Stimulated activated CD4-positive, alpha-beta T cell treated with anti-CD3 and anti-CD28 coated beads, TNF-alpha, amount 100 ng/mL, for 1 hour (primary cell): ENCODE measurements around the gene FBLN1.
"Not testable (repeated sequence)": the region's sequence is repeated elsewhere in the genome, so short reads cannot be mapped to it uniquely, and the experiment has no call there.

Experiments
- DNase-seq, 3 donors: peaks; one replicate each; pipeline ENCODE4 v3.0.0-alpha.2; 2020; ENCODE audit warnings: low read depth in 3 of 3, low spot score in 1 of 3

FBLN1 gene

GRCh38 chr22:45603619-45604018, 100.9 kb downstream of the FBLN1 start:
- no peak for DNase-seq

- not testable (repeated sequence) for DNase-seq
Measured at GRCh38 chr22:45608045-45608444, 105.4 kb downstream of the FBLN1 start.

- peak in 1 of 3 donors; percentile 0 for DNase-seq
Measured at GRCh38 chr22:45608763-45609180, 106.1 kb downstream of the FBLN1 start.

GRCh38 chr22:45612451-45612901, 109.8 kb downstream of the FBLN1 start:
- DNase-seq: no peak

- DNase-seq: no peak
Measured at GRCh38 chr22:45612940-45613339, 110.3 kb downstream of the FBLN1 start.

DNA sequence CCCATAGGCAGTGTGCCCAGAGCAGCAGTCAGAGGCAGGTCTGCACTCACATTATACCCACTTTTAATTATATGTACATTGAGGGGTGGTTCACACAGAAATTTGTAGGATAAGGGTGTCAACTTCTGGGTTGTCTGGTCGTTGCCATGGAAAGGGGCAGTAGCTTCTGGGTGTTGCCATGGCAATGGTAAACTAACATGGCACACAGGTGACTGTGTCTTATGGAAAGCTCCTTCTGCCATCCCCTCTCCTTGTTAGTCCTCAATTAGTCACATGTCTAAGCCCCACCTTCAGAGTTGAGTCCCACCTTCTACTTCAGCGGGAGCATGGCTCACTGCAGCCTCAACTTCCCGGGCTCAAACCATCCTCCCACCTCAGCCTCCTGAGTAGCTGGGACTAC, 112.7 kb downstream of the FBLN1 start:
- DNase-seq: no peak

- no peak for DNase-seq
Measured at GRCh38 chr22:45616432-45616831, 113.7 kb downstream of the FBLN1 start.

- no peak for DNase-seq
Measured at GRCh38 chr22:45617948-45618347, 115.3 kb downstream of the FBLN1 start.

DNA sequence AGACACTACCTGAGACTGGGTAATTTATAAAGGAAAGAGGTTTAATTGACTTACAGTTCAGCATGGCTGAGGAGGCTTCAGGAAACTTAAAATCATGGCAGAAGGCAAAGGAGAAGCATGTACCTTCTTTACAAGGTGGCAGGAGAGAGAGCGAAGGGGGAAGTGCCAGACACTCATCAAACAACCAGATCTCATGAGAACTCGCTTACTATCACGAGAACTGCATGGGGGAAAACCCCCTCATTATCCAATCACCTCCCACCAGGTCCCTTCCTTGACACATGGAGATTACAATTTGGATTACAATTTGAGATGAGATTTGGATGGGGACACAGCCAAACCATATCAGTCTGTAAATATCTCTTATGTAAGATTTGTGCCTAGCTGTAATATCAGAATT, 118.0 kb downstream of the FBLN1 start:
- no peak for DNase-seq

- DNase-seq: no peak
Measured at GRCh38 chr22:45621836-45622600, 119.3 kb downstream of the FBLN1 start.

DNA sequence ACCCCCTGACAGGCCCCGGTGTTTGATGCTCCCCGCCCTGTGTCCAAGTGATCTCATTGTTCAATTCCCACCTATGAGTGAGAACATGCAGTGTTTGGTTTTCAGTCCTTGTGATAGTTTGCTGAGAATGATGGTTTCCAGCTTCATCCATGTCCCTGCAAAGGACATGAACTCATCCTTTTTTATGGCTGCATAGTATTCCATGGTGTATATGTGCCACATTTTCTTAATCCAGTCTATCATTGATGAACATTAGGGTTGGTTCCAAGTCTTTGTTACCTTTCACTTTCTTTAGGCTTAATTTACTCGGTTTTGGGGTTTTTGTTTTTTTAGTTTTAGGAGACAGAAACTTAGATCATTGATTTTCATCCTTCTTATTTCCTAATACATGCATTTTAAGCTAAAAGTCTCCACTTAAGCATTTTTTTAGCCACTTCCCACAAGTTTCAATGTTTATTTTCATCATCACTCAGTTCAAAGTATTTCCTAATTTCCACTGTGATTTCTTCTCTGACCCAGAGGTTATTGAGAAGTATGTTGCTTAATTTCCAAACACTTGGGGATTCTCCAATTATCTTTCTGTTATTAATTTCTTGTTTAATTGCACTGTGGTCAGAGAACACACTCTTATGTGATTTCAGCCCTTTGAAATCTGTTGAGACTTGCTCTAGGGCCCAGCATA, 120.9 kb downstream of the FBLN1 start:
- not testable (repeated sequence) for DNase-seq

GRCh38 chr22:45626198-45626651, 123.5 kb downstream of the FBLN1 start:
- no peak for DNase-seq

- DNase-seq: no peak
Measured at GRCh38 chr22:45627489-45628233, 125.0 kb downstream of the FBLN1 start.

DNA sequence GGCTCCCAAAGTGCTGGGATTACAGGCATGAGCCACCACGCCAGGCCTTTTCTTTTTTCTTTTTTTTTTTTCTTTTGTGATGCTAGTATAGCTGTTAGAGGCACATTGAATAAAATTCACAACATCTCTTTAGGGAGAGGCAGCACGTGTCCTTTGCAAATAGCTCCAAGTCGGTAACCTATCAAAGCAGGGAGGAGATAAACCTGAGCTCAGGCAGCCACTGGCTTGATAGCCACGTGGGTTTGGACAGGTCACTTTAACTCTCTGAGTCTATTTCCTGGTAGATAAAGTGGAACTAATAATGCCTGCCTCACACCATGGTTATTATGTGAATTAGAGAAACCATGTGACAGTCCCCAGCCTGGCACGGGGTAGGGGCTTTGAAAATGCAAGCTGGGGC, 125.8 kb downstream of the FBLN1 start:
- no peak for DNase-seq

- no peak for DNase-seq
Measured at GRCh38 chr22:45629469-45630089, 126.9 kb downstream of the FBLN1 start.

- DNase-seq: no peak
Measured at GRCh38 chr22:45630436-45630835, 127.8 kb downstream of the FBLN1 start.

DNA sequence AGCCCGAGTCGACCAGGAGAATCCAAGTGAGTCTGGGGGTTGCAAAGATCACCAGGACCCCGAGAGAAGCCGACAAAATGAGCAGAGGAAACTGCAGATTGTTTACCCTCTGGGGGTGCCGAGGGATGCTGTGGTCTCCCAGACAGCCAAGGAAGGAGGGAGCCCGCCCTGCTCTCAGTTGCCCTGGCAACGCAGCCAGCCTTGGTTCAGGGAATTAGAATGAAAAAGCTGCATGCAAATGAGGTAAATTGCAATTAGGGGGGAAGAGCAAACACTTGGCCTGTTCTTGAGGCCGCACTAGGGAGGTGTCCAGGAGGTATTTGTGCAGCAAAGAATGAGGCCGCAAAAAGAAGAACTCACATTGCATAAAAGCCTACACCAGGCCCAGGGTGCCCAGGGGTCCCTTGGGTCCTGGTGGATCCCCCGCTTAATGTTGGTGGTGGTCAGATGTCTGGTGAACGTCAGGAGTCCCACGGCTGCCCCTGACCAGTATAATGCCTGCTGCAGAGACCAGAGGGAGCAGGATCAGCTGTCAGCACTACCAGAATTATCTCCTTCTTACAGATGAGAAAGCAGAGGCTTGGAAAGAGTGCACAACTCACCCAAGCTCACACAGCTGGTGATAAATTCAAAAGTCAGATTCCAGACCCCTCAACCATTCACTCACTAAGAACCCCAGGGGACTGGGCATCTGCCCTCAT, 128.6 kb downstream of the FBLN1 start:
- no peak for DNase-seq

DNA sequence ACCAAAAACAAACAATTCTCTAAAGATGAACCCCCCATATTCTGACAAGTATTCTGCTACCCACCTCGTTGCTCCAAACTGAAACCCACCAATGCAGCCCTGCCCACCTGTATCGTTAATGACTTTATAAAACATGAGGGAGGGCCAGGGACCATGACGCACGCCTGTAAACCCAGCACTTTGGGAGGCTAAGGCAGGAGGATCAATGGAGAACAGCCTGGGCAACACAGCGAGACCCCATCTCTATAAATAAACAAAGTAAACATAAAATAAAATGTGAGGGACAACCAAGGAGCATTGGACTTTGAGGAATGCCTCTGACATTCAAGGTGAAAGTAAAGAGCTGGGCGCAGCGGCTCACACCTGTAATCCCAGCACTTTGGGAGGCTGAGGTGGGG, 129.2 kb downstream of the FBLN1 start:
- no peak for DNase-seq

- no peak for DNase-seq
Measured at GRCh38 chr22:45632791-45633515, 130.3 kb downstream of the FBLN1 start.

- no peak for DNase-seq
Measured at GRCh38 chr22:45636683-45637082, 134.0 kb downstream of the FBLN1 start.
